HepG2 (cell line): Measurements from ENCODE around the gene SERPINI1. TPM values are rescaled to one million over a fixed set of nuclear protein-coding genes. Genes with fewer than 3 reads are reported as not detected.

Source experiments
- BRCA1 ChIP-seq: sonication (generic); formaldehyde crosslinking; IDR thresholded peaks from 2 replicates; pipeline ENCODE4 v1.4.0; 2020; ENCODE audit warnings: missing genetic modification reagents
- CREM ChIP-seq, 2 experiments: sonication (generic) in 1 of 2; formaldehyde crosslinking in 1 of 2; IDR thresholded peaks; 2 replicates each; pipeline versions ENCODE4 v1.4.0 to v1.6.1; 2016 to 2020; ENCODE audit warnings: antibody characterized with exemption in 1 of 2, mild to moderate bottlenecking in 1 of 2, missing genetic modification reagents in 1 of 2
- HCFC1 ChIP-seq: fragments of 150-350 bp; IDR thresholded peaks from 2 replicates; pipeline ENCODE4 v1.6.1; 2014; ENCODE audit warnings: low read depth, low read length
- MIXL1 ChIP-seq: IDR thresholded peaks from 2 replicates; pipeline ENCODE4 v1.6.1; 2016
- NRL ChIP-seq: sonication (generic); formaldehyde crosslinking; IDR thresholded peaks from 2 replicates; pipeline ENCODE4 v1.5.0; 2020; ENCODE audit warnings: missing genetic modification reagents, mild to moderate bottlenecking, moderate library complexity, borderline replicate concordance
- PAXIP1 ChIP-seq: sonication (generic); formaldehyde crosslinking; conservative IDR thresholded peaks from 2 replicates; pipeline ENCODE4 v1.4.0; 2020; ENCODE audit warnings: mild to moderate bottlenecking, missing genetic modification reagents, moderate library complexity
- PLRG1 ChIP-seq: fragments of 450-650 bp; conservative IDR thresholded peaks from 2 replicates; pipeline ENCODE4 v1.6.1; 2016
- RFX1 ChIP-seq: fragments of 450-650 bp; IDR thresholded peaks from 2 replicates; pipeline ENCODE4 v1.6.1; 2017
- SALL2 ChIP-seq: sonication (generic); formaldehyde crosslinking; IDR thresholded peaks from 2 replicates; pipeline ENCODE4 v1.8.1; 2023; ENCODE audit warnings: mild to moderate bottlenecking, missing genetic modification reagents, inconsistent platforms
- SOX5 ChIP-seq: IDR thresholded peaks from 2 replicates; pipeline ENCODE4 v1.6.1; 2016; ENCODE audit warnings: borderline replicate concordance
- SP4 ChIP-seq: sonication (generic); formaldehyde crosslinking; IDR thresholded peaks from 2 replicates; pipeline ENCODE4 v1.8.1; 2023; ENCODE audit warnings: mild to moderate bottlenecking, missing genetic modification reagents
- ZFP36L2 ChIP-seq: sonication (generic); formaldehyde crosslinking; IDR thresholded peaks from 2 replicates; pipeline ENCODE4 v1.4.0; 2020; ENCODE audit warnings: missing genetic modification reagents
- ZMYM4 ChIP-seq: sonication (generic); formaldehyde crosslinking; IDR thresholded peaks from 2 replicates; pipeline ENCODE4 v1.8.1; 2023; ENCODE audit warnings: mild to moderate bottlenecking, missing genetic modification reagents
- ZNF577 ChIP-seq: sonication (generic); formaldehyde crosslinking; IDR thresholded peaks from 2 replicates; pipeline ENCODE4 v1.4.0; 2020; ENCODE audit warnings: mild to moderate bottlenecking, low read depth, missing genetic modification reagents, borderline replicate concordance
- ZNF883 ChIP-seq: sonication (generic); formaldehyde crosslinking; IDR thresholded peaks from 2 replicates; pipeline ENCODE4 v1.5.1; 2020; ENCODE audit warnings: mild to moderate bottlenecking, missing genetic modification reagents; ENCODE audit errors: not compliant biosample characterization
- polyA plus RNA-seq, 8 experiments: library from polyadenylated mRNA; depleted of rRNA in 3 of 8; stranded (reverse) in 7 of 8; unstranded in 1 of 8; fragments of >200 nt; fragmentation: Illumina TruSeq in 4 of 8; extraction: Trizol in 4 of 8; gene quantifications; 2 replicates each; pipeline versions ENCODE4 v1.2.1 to v1.2.3, GENCODE V29; 2011 to 2016; ENCODE audit warnings: low read depth in 4 of 8, missing spikeins in 1 of 8, mixed read lengths in 1 of 8; ENCODE audit not compliant: insufficient read depth in 1 of 8
- total RNA-seq, 5 experiments: library from RNA; depleted of rRNA; stranded (reverse); fragments of >200 nt; fragmentation: Illumina TruSeq; extraction: Trizol; gene quantifications; 2 replicates each; pipeline ENCODE4 v1.2.3, GENCODE V29; 2016; ENCODE audit warnings: low read depth in 1 of 5
- TF ChIP-seq, protein P1 (sequence below): sonication (generic); formaldehyde crosslinking; IDR thresholded peaks from 2 replicates; pipeline ENCODE4 v1.5.0; 2020; ENCODE audit warnings: missing genetic modification reagents
- TF ChIP-seq, protein P2 (sequence below): sonication (generic); formaldehyde crosslinking; IDR thresholded peaks from 2 replicates; pipeline ENCODE4 v1.5.1; 2020; ENCODE audit warnings: missing genetic modification reagents, mild to moderate bottlenecking, borderline replicate concordance
- TF ChIP-seq, protein P3 (sequence below): sonication (generic); formaldehyde crosslinking; conservative IDR thresholded peaks from 2 replicates; pipeline ENCODE4 v1.5.0; 2020; ENCODE audit warnings: missing genetic modification reagents
- TF ChIP-seq, protein P4 (sequence below): sonication (generic); formaldehyde crosslinking; IDR thresholded peaks from 2 replicates; pipeline ENCODE4 v1.5.0; 2020; ENCODE audit warnings: missing genetic modification reagents, mild to moderate bottlenecking, borderline replicate concordance
- TF ChIP-seq, protein P5 (sequence below): sonication (generic); formaldehyde crosslinking; conservative IDR thresholded peaks from 2 replicates; pipeline ENCODE4 v1.8.0; 2022; ENCODE audit warnings: low read depth, missing genetic modification reagents

SERPINI1 gene
- total and polyA plus RNA-seq, 2 of the 13 experiments (the other 11 are each of a cell fraction or from before 2014, with no cell fraction given), result 14.7 to 58.0 TPM

- TF ChIP-seq PAXIP1 (CRISPR knock-in tag), result peak; percentile 81
- TF ChIP-seq, protein P1, sequence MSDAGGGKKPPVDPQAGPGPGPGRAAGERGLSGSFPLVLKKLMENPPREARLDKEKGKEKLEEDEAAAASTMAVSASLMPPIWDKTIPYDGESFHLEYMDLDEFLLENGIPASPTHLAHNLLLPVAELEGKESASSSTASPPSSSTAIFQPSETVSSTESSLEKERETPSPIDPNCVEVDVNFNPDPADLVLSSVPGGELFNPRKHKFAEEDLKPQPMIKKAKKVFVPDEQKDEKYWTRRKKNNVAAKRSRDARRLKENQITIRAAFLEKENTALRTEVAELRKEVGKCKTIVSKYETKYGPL (CRISPR knock-in tag), result no peak
- no peak for TF ChIP-seq ZNF577 (CRISPR knock-in tag)
- TF ChIP-seq HCFC1, result no peak
- no peak for TF ChIP-seq SP4 (CRISPR knock-in tag)
- TF ChIP-seq SOX5 (CRISPR knock-in tag), result 0 out of 2 replicates have a peak, but pooled peaks have one; percentile 16
- TF ChIP-seq, protein P2, sequence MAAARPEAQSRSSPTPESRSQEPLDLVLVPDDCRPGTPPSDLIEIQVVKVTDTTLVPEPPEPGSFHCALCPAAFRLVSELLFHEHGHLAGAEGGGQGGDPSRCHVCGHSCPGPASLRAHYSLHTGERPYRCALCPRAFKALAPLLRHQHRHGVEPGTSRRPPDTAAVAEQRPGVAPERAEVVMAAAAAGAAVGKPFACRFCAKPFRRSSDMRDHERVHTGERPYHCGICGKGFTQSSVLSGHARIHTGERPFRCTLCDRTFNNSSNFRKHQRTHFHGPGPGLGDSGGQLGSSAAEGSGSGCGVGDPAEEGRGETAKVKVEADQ (CRISPR knock-in tag), result peak; percentile 96
- TF ChIP-seq BRCA1, result no peak
- no peak for TF ChIP-seq ZNF883 (CRISPR knock-in tag)
- TF ChIP-seq RFX1, result no peak
- no peak for TF ChIP-seq SALL2 (CRISPR knock-in tag)
- TF ChIP-seq ZMYM4 (CRISPR knock-in tag), result peak; percentile 81
- TF ChIP-seq NRL, result no peak
- no peak for TF ChIP-seq PLRG1
- TF ChIP-seq, protein P3, sequence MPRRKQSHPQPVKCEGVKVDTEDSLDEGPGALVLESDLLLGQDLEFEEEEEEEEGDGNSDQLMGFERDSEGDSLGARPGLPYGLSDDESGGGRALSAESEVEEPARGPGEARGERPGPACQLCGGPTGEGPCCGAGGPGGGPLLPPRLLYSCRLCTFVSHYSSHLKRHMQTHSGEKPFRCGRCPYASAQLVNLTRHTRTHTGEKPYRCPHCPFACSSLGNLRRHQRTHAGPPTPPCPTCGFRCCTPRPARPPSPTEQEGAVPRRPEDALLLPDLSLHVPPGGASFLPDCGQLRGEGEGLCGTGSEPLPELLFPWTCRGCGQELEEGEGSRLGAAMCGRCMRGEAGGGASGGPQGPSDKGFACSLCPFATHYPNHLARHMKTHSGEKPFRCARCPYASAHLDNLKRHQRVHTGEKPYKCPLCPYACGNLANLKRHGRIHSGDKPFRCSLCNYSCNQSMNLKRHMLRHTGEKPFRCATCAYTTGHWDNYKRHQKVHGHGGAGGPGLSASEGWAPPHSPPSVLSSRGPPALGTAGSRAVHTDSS, result no peak
- TF ChIP-seq MIXL1 (CRISPR knock-in tag), result peak; percentile 56; the same call in 1 of the 2 replicates
- TF ChIP-seq, protein P4, sequence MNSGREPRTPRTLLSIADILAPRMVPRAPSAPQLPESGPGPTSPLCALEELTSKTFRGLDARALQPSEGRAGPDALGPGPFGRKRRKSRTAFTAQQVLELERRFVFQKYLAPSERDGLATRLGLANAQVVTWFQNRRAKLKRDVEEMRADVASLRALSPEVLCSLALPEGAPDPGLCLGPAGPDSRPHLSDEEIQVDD (CRISPR knock-in tag), result no peak
- TF ChIP-seq CREM (IDR thresholded peaks at IDR 0.05), result no peak
- TF ChIP-seq CREM (CRISPR knock-in tag; IDR thresholded peaks at IDR 0.05), result no peak
- TF ChIP-seq, protein P5, sequence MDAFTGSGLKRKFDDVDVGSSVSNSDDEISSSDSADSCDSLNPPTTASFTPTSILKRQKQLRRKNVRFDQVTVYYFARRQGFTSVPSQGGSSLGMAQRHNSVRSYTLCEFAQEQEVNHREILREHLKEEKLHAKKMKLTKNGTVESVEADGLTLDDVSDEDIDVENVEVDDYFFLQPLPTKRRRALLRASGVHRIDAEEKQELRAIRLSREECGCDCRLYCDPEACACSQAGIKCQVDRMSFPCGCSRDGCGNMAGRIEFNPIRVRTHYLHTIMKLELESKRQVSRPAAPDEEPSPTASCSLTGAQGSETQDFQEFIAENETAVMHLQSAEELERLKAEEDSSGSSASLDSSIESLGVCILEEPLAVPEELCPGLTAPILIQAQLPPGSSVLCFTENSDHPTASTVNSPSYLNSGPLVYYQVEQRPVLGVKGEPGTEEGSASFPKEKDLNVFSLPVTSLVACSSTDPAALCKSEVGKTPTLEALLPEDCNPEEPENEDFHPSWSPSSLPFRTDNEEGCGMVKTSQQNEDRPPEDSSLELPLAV (CRISPR knock-in tag), result no peak
- TF ChIP-seq ZFP36L2 (CRISPR knock-in tag), result no peak
Measured at GRCh38 chr3:167787440-167787839, 51.9 kb downstream of the SERPINI1 start (continued).
